Esophagus squamous epithelium (tissue), 4 donors: ENCODE data around the gene CTSS.

ENCODE experiments used
- CTCF ChIP-seq, 6 experiments: fragments of 450-650 bp in 4 of 6; fragments of 200-600 bp in 2 of 6; sonication (generic) in 2 of 6; IDR thresholded peaks; one replicate each; pipeline ENCODE4 v1.5.1; 2016 to 2019; ENCODE audit warnings: antibody characterized with exemption in 6 of 6, mild to moderate bottlenecking in 4 of 6, moderate library complexity in 4 of 6
- POLR2A ChIP-seq, 4 donors: fragments of 450-650 bp; IDR thresholded peaks; one replicate each; pipeline ENCODE4 v1.6.1; 2017; ENCODE audit warnings: antibody characterized with exemption in 4 of 4, mild to moderate bottlenecking in 4 of 4, moderate library complexity in 3 of 4

DNA sequence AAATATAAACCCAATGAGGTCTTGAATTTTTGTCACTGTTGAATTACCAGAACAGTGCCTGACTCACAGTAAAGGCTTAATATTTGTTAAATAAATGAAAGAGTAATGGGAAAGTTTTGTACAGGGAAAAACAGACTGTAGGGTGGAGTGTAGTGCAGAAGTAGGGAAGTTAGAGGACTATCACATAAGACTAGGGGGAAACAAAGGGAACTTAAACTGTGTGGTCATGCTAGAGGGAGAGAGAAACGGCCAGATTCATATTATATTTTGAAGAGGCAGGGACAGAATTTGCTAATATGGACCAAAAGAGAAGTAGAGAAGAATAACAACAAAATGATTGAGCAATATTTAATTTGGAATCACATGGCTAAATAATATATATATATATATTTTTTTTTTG is 27.6 kb upstream of the CTSS start:
- TF ChIP-seq CTCF (IDR thresholded peaks at IDR 0.05): no peak
- no peak for TF ChIP-seq POLR2A (IDR thresholded peaks at IDR 0.05)
